Retinal pigment epithelial cell (primary cell): ENCODE results near the gene SNX10.

Experiments used
- DNase-seq: peaks from one replicate; pipeline ENCODE4 v3.0.0-alpha.2; 2010; ENCODE audit warnings: low read depth
- H3K4me3 ChIP-seq: 2 replicates; pipeline ENCODE4 v1.5.1; 2011; ENCODE audit warnings: mild to moderate bottlenecking, low read length, control low read depth, moderate library complexity
- TF ChIP-seq, protein P1 (sequence below): conservative IDR thresholded peaks from 2 replicates; pipeline ENCODE4 v1.5.1; 2011; ENCODE audit warnings: low read depth, low read length, control low read depth, inconsistent platforms

Gene SNX10

DNA sequence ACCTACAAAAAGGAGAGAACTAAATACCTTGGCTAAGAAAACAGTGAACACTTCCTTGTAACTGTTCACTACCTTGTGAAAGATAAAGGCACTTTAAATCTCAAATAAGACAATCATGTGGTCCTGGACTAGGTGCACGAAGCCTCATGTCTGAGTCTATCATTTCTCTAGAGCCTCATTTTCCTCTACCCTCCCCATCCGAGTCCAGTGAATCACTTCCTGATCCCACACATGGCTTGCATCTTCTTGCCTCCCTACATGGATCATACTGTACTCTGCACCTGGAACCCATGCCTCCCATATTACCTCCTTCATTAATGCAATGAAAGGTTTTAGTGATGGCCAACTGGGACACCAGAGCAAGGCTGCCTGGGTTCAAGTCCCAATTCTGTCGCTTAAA lies 34.5 kb downstream of the SNX10 start:
- H3K4me3 ChIP-seq: no peak overlapping the region
- no peak for DNase-seq
- TF ChIP-seq, protein P1, sequence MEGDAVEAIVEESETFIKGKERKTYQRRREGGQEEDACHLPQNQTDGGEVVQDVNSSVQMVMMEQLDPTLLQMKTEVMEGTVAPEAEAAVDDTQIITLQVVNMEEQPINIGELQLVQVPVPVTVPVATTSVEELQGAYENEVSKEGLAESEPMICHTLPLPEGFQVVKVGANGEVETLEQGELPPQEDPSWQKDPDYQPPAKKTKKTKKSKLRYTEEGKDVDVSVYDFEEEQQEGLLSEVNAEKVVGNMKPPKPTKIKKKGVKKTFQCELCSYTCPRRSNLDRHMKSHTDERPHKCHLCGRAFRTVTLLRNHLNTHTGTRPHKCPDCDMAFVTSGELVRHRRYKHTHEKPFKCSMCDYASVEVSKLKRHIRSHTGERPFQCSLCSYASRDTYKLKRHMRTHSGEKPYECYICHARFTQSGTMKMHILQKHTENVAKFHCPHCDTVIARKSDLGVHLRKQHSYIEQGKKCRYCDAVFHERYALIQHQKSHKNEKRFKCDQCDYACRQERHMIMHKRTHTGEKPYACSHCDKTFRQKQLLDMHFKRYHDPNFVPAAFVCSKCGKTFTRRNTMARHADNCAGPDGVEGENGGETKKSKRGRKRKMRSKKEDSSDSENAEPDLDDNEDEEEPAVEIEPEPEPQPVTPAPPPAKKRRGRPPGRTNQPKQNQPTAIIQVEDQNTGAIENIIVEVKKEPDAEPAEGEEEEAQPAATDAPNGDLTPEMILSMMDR: no peak

DNA sequence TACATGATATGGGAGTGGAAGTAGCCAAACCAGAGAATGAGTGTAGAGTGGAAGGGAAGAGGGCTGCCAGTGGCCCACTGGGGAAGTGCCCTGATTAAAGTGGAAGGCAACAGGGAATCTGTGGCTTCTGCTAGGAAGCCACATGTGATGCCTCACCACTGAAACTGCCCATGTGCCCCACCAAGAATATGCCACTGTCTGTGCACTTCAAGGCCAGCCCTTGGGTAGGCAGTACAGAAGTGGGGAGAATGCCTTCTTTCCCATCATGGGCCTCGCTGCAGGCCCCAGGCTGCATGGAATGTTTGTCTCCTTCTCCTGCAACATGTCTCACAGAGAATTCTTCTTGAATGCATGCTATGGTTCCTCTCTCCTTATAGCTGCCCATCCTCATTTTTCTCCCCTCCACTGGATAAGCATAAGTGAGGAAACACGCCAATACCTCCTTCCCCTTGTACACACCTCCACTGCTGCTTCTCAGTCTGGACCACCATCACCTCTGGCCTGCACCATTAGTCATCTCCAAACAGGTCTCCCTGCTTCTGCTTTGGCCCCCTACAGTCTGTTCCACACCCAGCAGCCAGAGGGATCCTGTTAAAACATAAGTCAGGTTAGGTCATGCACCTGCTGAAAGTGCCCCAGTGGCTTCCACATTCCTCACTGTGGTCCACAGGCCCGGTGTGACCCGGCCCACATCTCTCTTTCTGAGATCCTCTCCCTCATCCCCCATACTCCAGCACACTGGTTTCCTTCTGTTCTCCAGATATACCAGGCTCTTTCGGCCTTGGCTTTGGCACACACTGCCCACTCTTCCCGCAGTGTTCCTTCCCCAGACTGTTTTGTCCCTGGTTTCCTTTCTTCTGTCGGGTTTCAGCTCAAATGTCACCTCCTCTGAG lies 37.1 kb downstream of the SNX10 start:
- TF ChIP-seq, protein P1: no peak
- DNase-seq: no peak
- H3K4me3 ChIP-seq: no peak overlapping the region

DNA sequence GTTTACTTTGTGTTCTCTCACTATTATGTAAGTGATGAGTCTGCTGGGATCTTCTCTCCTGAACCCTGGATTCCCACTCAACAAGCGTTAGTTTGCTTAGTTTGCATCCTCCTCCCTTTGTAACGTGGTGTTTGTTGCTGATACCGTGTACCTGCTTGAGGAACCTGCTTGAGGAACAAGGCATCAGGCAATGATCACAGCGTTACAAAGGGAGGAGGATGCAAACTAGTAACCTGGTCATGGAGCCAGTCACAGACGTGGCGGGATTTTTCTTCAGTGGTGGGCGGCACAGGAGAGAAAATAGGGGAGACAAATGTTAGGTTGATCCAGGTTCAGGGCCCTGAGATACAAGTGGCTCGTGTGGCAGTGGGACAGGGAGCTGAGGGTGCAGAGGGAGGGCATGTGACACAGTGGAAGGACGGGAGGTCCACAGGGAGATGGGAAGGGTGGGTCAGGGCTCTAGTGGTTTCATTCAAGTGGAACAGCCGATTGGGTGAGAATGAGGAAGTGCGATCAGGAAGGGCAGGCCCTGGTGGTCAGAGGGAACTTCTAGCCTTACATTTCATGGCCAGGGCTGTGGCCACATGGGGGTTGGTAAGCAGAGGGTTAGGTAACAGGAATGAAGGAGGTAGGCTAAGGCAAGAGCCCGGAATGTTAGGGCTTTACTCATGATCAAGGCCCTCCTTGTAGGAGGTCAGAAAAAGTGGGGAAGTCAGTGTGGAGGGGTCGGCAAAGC lies 38.0 kb downstream of the SNX10 start:
- DNase-seq: no peak
- no peak overlapping the region for H3K4me3 ChIP-seq
- TF ChIP-seq, protein P1: no peak

DNA sequence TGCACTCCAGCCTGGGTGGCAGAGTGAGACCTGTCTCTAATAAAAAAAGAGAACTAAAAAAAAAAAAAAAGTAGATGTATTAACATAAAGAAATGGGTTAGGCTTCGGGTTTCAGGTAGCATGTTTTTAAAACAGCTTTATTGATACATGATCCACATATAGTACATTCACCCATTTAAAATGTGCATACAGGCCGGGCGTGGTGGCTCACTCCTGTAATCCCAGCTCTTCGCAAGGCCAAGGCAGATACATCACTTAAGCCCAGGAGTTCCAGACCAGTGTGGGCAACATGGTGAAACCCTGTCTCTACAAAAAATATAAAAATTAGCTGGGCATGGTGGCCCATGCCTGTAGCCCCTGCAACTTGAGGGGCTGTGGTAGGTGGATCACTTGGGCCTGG lies 39.5 kb downstream of the SNX10 start:
- no peak for DNase-seq
- TF ChIP-seq, protein P1: no peak
- no peak overlapping the region for H3K4me3 ChIP-seq

DNA sequence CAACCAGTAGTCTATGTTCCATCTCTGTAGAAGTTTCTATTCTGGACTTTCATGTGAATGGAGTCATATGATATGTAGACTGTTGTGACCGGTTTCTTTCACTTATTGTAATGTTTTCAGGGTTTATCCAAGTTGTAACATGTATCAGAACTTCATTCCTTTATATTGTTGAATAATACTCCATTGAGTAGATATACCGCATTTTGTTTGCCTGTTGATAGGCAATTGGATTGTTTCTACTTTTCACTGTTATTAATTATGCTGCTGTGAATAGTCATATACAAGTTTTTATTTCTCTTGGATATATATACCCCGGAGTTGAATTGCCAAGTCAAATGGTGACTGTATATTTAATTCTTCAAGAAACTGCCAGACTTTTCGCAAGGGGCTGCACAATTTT lies 40.1 kb downstream of the SNX10 start:
- DNase-seq: no peak
- TF ChIP-seq, protein P1: no peak
- H3K4me3 ChIP-seq: no peak overlapping the region

DNA sequence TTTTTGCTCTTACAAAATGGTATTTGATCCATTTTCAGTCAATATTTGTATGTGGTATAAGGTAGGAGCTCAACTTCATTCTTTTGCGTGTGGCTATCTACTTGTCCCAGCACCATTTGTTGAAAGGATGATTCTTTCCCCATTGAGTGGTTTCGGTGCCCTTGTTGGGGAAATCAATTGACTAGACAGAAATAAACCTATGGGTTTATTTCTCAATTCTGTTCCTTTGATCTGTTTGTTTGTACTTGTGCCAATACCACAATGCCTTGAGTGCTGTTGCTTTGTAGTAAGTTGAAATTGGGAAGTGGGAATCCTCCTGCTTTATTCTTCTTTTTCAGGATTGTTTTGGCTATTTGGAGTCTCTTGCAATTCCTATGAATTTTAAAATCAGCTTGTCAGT lies 41.0 kb downstream of the SNX10 start:
- TF ChIP-seq, protein P1: no peak
- no peak overlapping the region for H3K4me3 ChIP-seq

More for the DNA sequence above, 41.0 kb downstream of the SNX10 start:
- DNase-seq: no peak
